GM12878 (cell line): ENCODE measurements around the gene CLK4. TPM values are rescaled to one million over a fixed set of nuclear protein-coding genes. Genes with fewer than 3 reads are reported as not detected.

Source experiments
- ATAC-seq: fragments of 200-7000 bp; cut with Tn5 transposase; 3 replicates; pipeline ENCODE4 v1.9.1; 2020; ENCODE audit warnings: mild to moderate bottlenecking, moderate library complexity
- BruUV-seq: library from RNA; stranded (reverse); fragments of 400-500 nt; replicated peaks from 2 replicates; lab custom pipeline; 2021; lab: Mats Ljungman, UMichigan
- CTCF ChIA-PET: fragments of 300-600 bp; sonication (Branson Sonifier 250); formaldehyde crosslinking; extraction: SDS; loops from one replicate; lab custom pipeline; 2021; ENCODE audit warnings: inconsistent platforms; lab: Yijun Ruan, JAX
- POLR2A ChIA-PET: fragments of 350-600 bp; formaldehyde crosslinking; extraction: SDS; loops from one replicate; lab custom pipeline; 2021; ENCODE audit warnings: inconsistent platforms; lab: Charles Lee
- RAD21 ChIA-PET: fragments of 300-600 bp; sonication (Branson Sonifier 250); formaldehyde crosslinking; loops from one replicate; lab custom pipeline; 2023; ENCODE audit warnings: antibody characterized with exemption; ENCODE audit not compliant: unreplicated experiment; lab: Charles Lee
- SMC1A ChIA-PET: fragments of 300-600 bp; sonication (Branson Sonifier 250); formaldehyde crosslinking; loops from one replicate; lab custom pipeline; 2023; ENCODE audit not compliant: unreplicated experiment, uncharacterized antibody; lab: Charles Lee
- DNase-seq: peaks from one replicate; pipeline ENCODE4 v3.0.0-alpha.2; 2011; ENCODE audit warnings: low read depth, low spot score
- FAIRE-seq: peaks from 3 replicates; lab custom pipeline; 2011; peaks lifted over from hg19 to GRCh38; lab: Jason Lieb, UNC
- H2AFZ ChIP-seq: 2 replicates; pipeline ENCODE4 v1.6.0; 2011; ENCODE audit warnings: low read depth, low read length, control low read depth; ENCODE audit not compliant: control insufficient read depth
- H3K27ac ChIP-seq: 2 replicates; pipeline ENCODE4 v1.5.1; 2011; ENCODE audit warnings: control low read depth; ENCODE audit not compliant: control insufficient read depth, insufficient read depth
- H3K27me3 ChIP-seq, 2 experiments: replicated peaks in 1 of 2; 2 replicates each; pipeline versions ENCODE4 v1.6.0 to v1.6.1; 2011; ENCODE audit warnings: low read length in 1 of 2; ENCODE audit not compliant: control insufficient read depth in 2 of 2, insufficient read depth in 2 of 2
- H3K36me3 ChIP-seq, 2 experiments: 2 replicates each; pipeline ENCODE4 v1.5.1; 2011; ENCODE audit warnings: low read length in 1 of 2; ENCODE audit not compliant: control insufficient read depth in 2 of 2, insufficient read depth in 2 of 2
- H3K4me1 ChIP-seq: 2 replicates; pipeline ENCODE4 v1.6.1; 2011; ENCODE audit warnings: mild to moderate bottlenecking, low read length, moderate library complexity, mixed read lengths; ENCODE audit not compliant: control insufficient read depth, insufficient read depth
- H3K4me2 ChIP-seq: 2 replicates; pipeline ENCODE4 v1.6.0; 2011; ENCODE audit warnings: control low read depth; ENCODE audit not compliant: control insufficient read depth, insufficient read depth
- H3K4me3 ChIP-seq: fragments of 200-600 bp; sonication (generic); 2 replicates; pipeline ENCODE4 v1.5.1; 2016
- H3K79me2 ChIP-seq: 2 replicates; pipeline ENCODE4 v1.6.0; 2011; ENCODE audit warnings: low read length; ENCODE audit not compliant: control insufficient read depth, insufficient read depth
- H3K9ac ChIP-seq: 2 replicates; pipeline ENCODE4 v1.8.0; 2011; ENCODE audit warnings: low read length, control low read depth, mixed read lengths; ENCODE audit not compliant: control insufficient read depth, insufficient read depth
- H3K9me3 ChIP-seq: replicated peaks from 3 replicates; pipeline ENCODE4 v1.5.1; 2011; ENCODE audit warnings: mild to moderate bottlenecking, low read length; ENCODE audit not compliant: control insufficient read depth, insufficient read depth
- H4K20me1 ChIP-seq: 2 replicates; pipeline ENCODE4 v1.6.0; 2011; ENCODE audit not compliant: control insufficient read depth, insufficient read depth
- ASH2L ChIP-seq: fragments of 300-600, 200-600 bp; sonication (generic); IDR thresholded peaks from 2 replicates; pipeline ENCODE4 v1.6.1; 2017; ENCODE audit warnings: low read depth, mild to moderate bottlenecking, borderline replicate concordance
- CREB1 ChIP-seq: IDR thresholded peaks from 2 replicates; pipeline ENCODE4 v1.6.1; 2012; ENCODE audit warnings: low read depth, mild to moderate bottlenecking, inconsistent platforms
- CREM ChIP-seq: IDR thresholded peaks from 2 replicates; pipeline ENCODE4 v1.6.1; 2014; ENCODE audit warnings: antibody characterized with exemption, low read depth
- HCFC1 ChIP-seq: fragments of 150-350 bp; IDR thresholded peaks from 2 replicates; pipeline ENCODE4 v1.6.1; 2014; ENCODE audit warnings: low read length
- IKZF2 ChIP-seq, 2 experiments: fragments of 450-650 bp; IDR thresholded peaks; 2 replicates each; pipeline ENCODE4 v1.6.1; 2017; ENCODE audit warnings: mild to moderate bottlenecking in 2 of 2, moderate library complexity in 2 of 2
- JUND ChIP-seq: IDR thresholded peaks from 2 replicates; pipeline ENCODE4 v1.6.1; 2012; ENCODE audit warnings: low read depth, mild to moderate bottlenecking, low read length, improper control_type of control experiment, moderate library complexity
- KAT2A ChIP-seq: conservative IDR thresholded peaks from 2 replicates; pipeline ENCODE4 v1.6.1; 2011; ENCODE audit warnings: low read depth, low read length; ENCODE audit not compliant: control insufficient read depth
- KDM1A ChIP-seq: fragments of 200-600 bp; sonication (generic); IDR thresholded peaks from 2 replicates; pipeline ENCODE4 v1.6.1; 2016; ENCODE audit warnings: borderline replicate concordance
- LARP7 ChIP-seq: fragments of 450-650 bp; IDR thresholded peaks from 2 replicates; pipeline ENCODE4 v1.6.1; 2017; ENCODE audit warnings: mild to moderate bottlenecking
- NFYB ChIP-seq: IDR thresholded peaks from 2 replicates; pipeline ENCODE4 v1.6.1; 2011; ENCODE audit warnings: low read depth, mild to moderate bottlenecking, low read length, improper control_type of control experiment, moderate library complexity; ENCODE audit not compliant: insufficient read depth
- PML ChIP-seq: IDR thresholded peaks from 2 replicates; pipeline ENCODE4 v1.6.1; 2012; ENCODE audit warnings: low read length, inconsistent platforms
- RAD51 ChIP-seq: fragments of 450-650 bp; IDR thresholded peaks from 2 replicates; pipeline ENCODE4 v1.6.1; 2016; ENCODE audit warnings: moderate library complexity, mild to moderate bottlenecking, inconsistent platforms
- ZNF217 ChIP-seq: fragments of 450-650 bp; IDR thresholded peaks from 2 replicates; pipeline ENCODE4 v1.6.1; 2017; ENCODE audit warnings: antibody characterized with exemption, mild to moderate bottlenecking
- ZNF622 ChIP-seq: fragments of 450-650 bp; IDR thresholded peaks from 2 replicates; pipeline ENCODE4 v1.6.1; 2017; ENCODE audit warnings: mild to moderate bottlenecking, inconsistent platforms
- WGBS: methylation state at CpG from one replicate; pipeline ENCODE4 v1.1.6; 2016; ENCODE audit warnings: low lambda C conversion rate; ENCODE audit not compliant: insufficient replicate concordance, insufficient coverage; ENCODE audit errors: missing lambda C conversion rate; 5-methylcytosine and 5-hydroxymethylcytosine counted together
- in situ Hi-C: fragments of 300-500 bp; cut with MboI; formaldehyde crosslinking; loops from 9 replicates; pipeline ENCODE4 v1.14.3; 2018; ENCODE audit warnings: mixed read lengths
- intact Hi-C: fragments of 100-400 bp; cut with micrococcal nuclease; formaldehyde crosslinking; loops from one replicate; pipeline ENCODE4 v1.14.2; 2022; ENCODE audit not compliant: unreplicated experiment
- polyA plus RNA-seq, 11 experiments: library from polyadenylated mRNA; depleted of rRNA in 4 of 11; unstranded in 6 of 11; stranded (reverse) in 5 of 11; fragments of >200 nt; fragmentation: Nextera tagmentation in 4 of 11; fragmentation: Illumina TruSeq in 1 of 11; extraction: Ambion mirVana in 4 of 11; extraction: Trizol in 1 of 11; gene quantifications; 1 replicate in 1 of 11; 2 replicates in 10 of 11; pipeline versions ENCODE4 v1.2.1 to v1.2.3, GENCODE V29; 2011 to 2016; ENCODE audit warnings: inconsistent platforms in 2 of 11, missing spikeins in 2 of 11, low read depth in 1 of 11
- total RNA-seq, 4 experiments: library from RNA; depleted of rRNA in 3 of 4; stranded (reverse); fragments of >200 nt in 3 of 4; fragmentation: Illumina TruSeq in 1 of 4; extraction: Trizol in 1 of 4; gene quantifications; 2 replicates each; pipeline versions ENCODE4 v1.2.1 to v1.2.3, GENCODE V29; 2013 to 2021
- TF ChIP-seq, protein P1 (sequence below): IDR thresholded peaks from 2 replicates; pipeline ENCODE4 v1.6.1; 2011; ENCODE audit warnings: mild to moderate bottlenecking, low read depth, low read length, moderate library complexity; ENCODE audit not compliant: insufficient replicate concordance

Gene CLK4
- total and polyA plus RNA-seq, 10 of the 15 experiments (the other 5 are each of a cell fraction or from before 2014, with no cell fraction given): 13.6 to 47.9 (median 19.1) TPM

DNA sequence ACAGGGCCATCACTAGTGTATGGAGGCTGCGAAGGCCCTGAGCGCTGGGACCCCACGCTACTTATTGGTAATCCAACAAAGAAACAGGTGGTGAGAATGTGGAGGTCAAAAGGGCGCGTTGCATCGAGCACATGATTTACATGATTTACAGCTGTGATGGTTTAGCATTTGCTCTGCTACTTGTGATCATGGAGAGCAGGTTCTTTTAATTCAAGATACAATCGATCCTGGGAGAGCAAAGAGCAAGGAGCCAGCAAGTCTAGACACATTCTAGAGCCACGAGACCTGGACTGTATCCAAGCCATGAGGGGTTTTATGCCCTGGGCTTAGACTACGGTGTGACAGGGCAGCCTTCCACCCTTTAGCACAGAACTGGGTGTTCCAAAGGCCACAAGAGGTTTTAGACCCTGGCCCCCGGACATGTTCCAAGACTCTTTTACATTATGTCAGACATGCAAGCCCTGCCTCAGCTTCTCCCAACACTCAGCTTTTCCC, 47.0 kb upstream of the CLK4 start:
- POLR2A ChIA-PET: interaction anchor here (0.5 kb wide), 1 partner anchor 359 kb away, joined by 3 read pairs; no protein-coding TSS in a partner anchor
- SMC1A ChIA-PET: no interaction called here
- TF ChIP-seq KAT2A: no peak
- TF ChIP-seq LARP7: no peak
- TF ChIP-seq ZNF217: no peak
- no peak for TF ChIP-seq RAD51
- no peak for TF ChIP-seq KDM1A
- no peak for TF ChIP-seq ZNF622
- TF ChIP-seq IKZF2 (IDR thresholded peaks at IDR 0.05): no peak
- TF ChIP-seq ASH2L: no peak
- TF ChIP-seq CREB1: no peak
- TF ChIP-seq CREM: no peak
- TF ChIP-seq PML: no peak
- TF ChIP-seq, protein P1, sequence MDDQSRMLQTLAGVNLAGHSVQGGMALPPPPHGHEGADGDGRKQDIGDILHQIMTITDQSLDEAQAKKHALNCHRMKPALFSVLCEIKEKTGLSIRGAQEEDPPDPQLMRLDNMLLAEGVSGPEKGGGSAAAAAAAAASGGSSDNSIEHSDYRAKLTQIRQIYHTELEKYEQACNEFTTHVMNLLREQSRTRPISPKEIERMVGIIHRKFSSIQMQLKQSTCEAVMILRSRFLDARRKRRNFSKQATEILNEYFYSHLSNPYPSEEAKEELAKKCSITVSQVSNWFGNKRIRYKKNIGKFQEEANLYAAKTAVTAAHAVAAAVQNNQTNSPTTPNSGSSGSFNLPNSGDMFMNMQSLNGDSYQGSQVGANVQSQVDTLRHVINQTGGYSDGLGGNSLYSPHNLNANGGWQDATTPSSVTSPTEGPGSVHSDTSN: no peak
- no peak for TF ChIP-seq JUND
- TF ChIP-seq NFYB: no peak
- no peak for TF ChIP-seq HCFC1
- intact Hi-C loops: no loop called here
- BruUV-seq: no TSS peak
- in situ Hi-C loops: no loop called here
- WGBS: 54% methylated on average over 10 of the region's 10 CpGs
- Histone ChIP-seq H4K20me1 (no peaks in the 10 kb centered on the region), H3K27ac (no peak overlapping the region), H3K9ac (no peak overlapping the region), H3K36me3 (no peaks in the 10 kb centered on the region), H3K4me1 (no peaks in the 10 kb centered on the region), H2AFZ (no peak overlapping the region), H3K9me3 (no peaks in the 10 kb centered on the region; the same call in 2 of the 3 replicates), H3K4me2 (no peak overlapping the region), H3K27me3 (no peaks in the 10 kb centered on the region), H3K4me3 (no peak overlapping the region), H3K79me2 (no peaks in the 10 kb centered on the region)
- RAD21 ChIA-PET: no interaction called here
- ATAC-seq: no peak
- no peak for DNase-seq
- FAIRE-seq: no peak
- CTCF ChIA-PET: no interaction called here
